B cell (primary cell): ENCODE data around the gene METTL9. TPM values are rescaled to one million over a fixed set of nuclear protein-coding genes. Genes with fewer than 3 reads are reported as not detected.

Experiments used
- ATAC-seq: fragments of 200-7000 bp; cut with Tn5 transposase; one replicate; pipeline ENCODE4 v1.10.0; 2021; ENCODE audit warnings: low read depth, mild to moderate bottlenecking, moderate number of reproducible peaks, moderate library complexity
- CTCF ChIA-PET: fragments of 350-600 bp; sonication (Branson Sonifier 250); formaldehyde crosslinking; loops from one replicate; lab custom pipeline; 2021; ENCODE audit warnings: antibody characterized with exemption, inconsistent platforms; lab: Charles Lee
- POLR2A ChIA-PET: fragments of 350-600 bp; sonication (Branson Sonifier 250); formaldehyde crosslinking; loops from one replicate; lab custom pipeline; 2021; ENCODE audit warnings: antibody characterized with exemption; lab: Charles Lee
- DNase-seq: peaks from one replicate; pipeline ENCODE4 v3.0.0; 2013
- H2AFZ ChIP-seq: 2 replicates; pipeline ENCODE4 v1.6.1; 2012; ENCODE audit warnings: mild to moderate bottlenecking, low read depth, low read length; ENCODE audit not compliant: insufficient read depth, poor library complexity, severe bottlenecking
- H3K27ac ChIP-seq, 2 donors: 1 replicate in 1 of 2; 2 replicates in 1 of 2; pipeline ENCODE4 v1.5.1; 2012 to 2013; ENCODE audit warnings: low read length in 2 of 2, mild to moderate bottlenecking in 2 of 2, moderate library complexity in 1 of 2
- H3K27me3 ChIP-seq, 4 experiments: fragments of 200-600 bp in 1 of 4; sonication (generic) in 1 of 4; replicated peaks in 1 of 4; 1 replicate in 2 of 4; 2 replicates in 2 of 4; pipeline versions ENCODE4 v1.6.1 to v1.7.0; 2013 to 2016; ENCODE audit warnings: low read length in 3 of 4, mild to moderate bottlenecking in 2 of 4, mixed read lengths in 1 of 4, moderate library complexity in 1 of 4; ENCODE audit not compliant: insufficient read depth in 4 of 4, control insufficient read depth in 3 of 4; ENCODE audit errors: control extremely low read depth in 1 of 4
- H3K36me3 ChIP-seq, 2 experiments: replicated peaks in 1 of 2; 1 replicate in 1 of 2; 2 replicates in 1 of 2; pipeline versions ENCODE4 v1.6.1 to v1.7.1; 2013; ENCODE audit warnings: low read length in 1 of 2; ENCODE audit not compliant: insufficient read depth in 2 of 2, control insufficient read depth in 1 of 2; ENCODE audit errors: control extremely low read depth in 1 of 2, extremely low read depth in 1 of 2
- H3K4me1 ChIP-seq, 2 donors: fragments of 200-600 bp in 1 of 2; sonication (generic) in 1 of 2; 1 replicate in 1 of 2; 2 replicates in 1 of 2; pipeline versions ENCODE4 v1.5.1 to v1.6.1; 2013 to 2017; ENCODE audit warnings: low read length in 2 of 2; ENCODE audit not compliant: control insufficient read depth in 2 of 2, insufficient read depth in 2 of 2
- H3K4me2 ChIP-seq: replicated peaks from 2 replicates; pipeline ENCODE3; 2012; ENCODE audit warnings: mild to moderate bottlenecking, low read depth, low read length; ENCODE audit not compliant: poor library complexity, severe bottlenecking
- H3K4me3 ChIP-seq, 5 experiments: fragments of 200-600 bp in 1 of 5; sonication (generic) in 1 of 5; 1 replicate in 3 of 5; 2 replicates in 2 of 5; pipeline versions ENCODE4 v1.5.1 to v1.7.0; 2011 to 2016; ENCODE audit warnings: low read length in 4 of 5, mild to moderate bottlenecking in 4 of 5, low read depth in 2 of 5, control low read depth in 1 of 5, moderate library complexity in 1 of 5; ENCODE audit not compliant: insufficient read depth in 1 of 5; ENCODE audit errors: control extremely low read depth in 1 of 5, extremely low read depth in 1 of 5
- H3K79me2 ChIP-seq: fragments of 200-600 bp; sonication (generic); one replicate; pipeline ENCODE4 v1.6.0; 2016; ENCODE audit warnings: low read length; ENCODE audit not compliant: control insufficient read depth, insufficient read depth
- H3K9ac ChIP-seq: fragments of 200-600 bp; sonication (generic); 2 replicates; pipeline ENCODE4 v1.6.1; 2017; ENCODE audit warnings: mild to moderate bottlenecking, low read length, moderate library complexity
- H3K9me3 ChIP-seq, 3 donors: one replicate each; pipeline versions ENCODE4 v1.6.1 to v1.7.1; 2013; ENCODE audit warnings: low read length in 2 of 3; ENCODE audit not compliant: control insufficient read depth in 2 of 3, insufficient read depth in 1 of 3; ENCODE audit errors: control extremely low read depth in 1 of 3
- H4K20me1 ChIP-seq: 2 replicates; pipeline ENCODE4 v1.6.0; 2012; ENCODE audit warnings: mild to moderate bottlenecking, low read length; ENCODE audit not compliant: insufficient read depth, control insufficient read depth, poor library complexity, severe bottlenecking
- H3K27ac Mint-ChIP-seq: one replicate; pipeline ENCODE4 v1.8.0; 2021; ENCODE audit warnings: mixed read lengths
- H3K27me3 Mint-ChIP-seq: one replicate; pipeline ENCODE4 v1.8.0; 2021; ENCODE audit warnings: mixed read lengths
- H3K4me1 Mint-ChIP-seq: one replicate; pipeline ENCODE4 v1.8.0; 2021; ENCODE audit warnings: mixed read lengths
- H3K4me3 Mint-ChIP-seq: one replicate; pipeline ENCODE4 v1.8.0; 2021; ENCODE audit warnings: mixed read lengths
- H3K9me3 Mint-ChIP-seq: one replicate; pipeline ENCODE4 v1.8.0; 2022; ENCODE audit warnings: mixed read lengths; ENCODE audit not compliant: insufficient read depth
- EZH2 ChIP-seq: IDR thresholded peaks from 2 replicates; pipeline ENCODE4 v1.6.1; 2012; ENCODE audit warnings: borderline replicate concordance, low read depth, mild to moderate bottlenecking, moderate library complexity, low read length; ENCODE audit not compliant: insufficient read depth, poor library complexity, severe bottlenecking
- WGBS: methylation state at CpG from one replicate; pipeline ENCODE4 v1.1.5; 2013; ENCODE audit warnings: missing lambda C conversion rate; ENCODE audit not compliant: insufficient coverage; 5-methylcytosine and 5-hydroxymethylcytosine counted together
- intact Hi-C: fragments of 100-400 bp; cut with micrococcal nuclease; formaldehyde crosslinking; loops from one replicate; pipeline ENCODE4 v1.10.0; 2022
- polyA plus RNA-seq: library from polyadenylated mRNA; depleted of rRNA; stranded (reverse); fragments of >200 nt; gene quantifications from 2 replicates; pipeline ENCODE4 v1.2.3, GENCODE V29; 2012
- total RNA-seq, 2 donors: library from RNA; stranded (reverse); fragments of 120-200 nt in 1 of 2; gene quantifications; 1 replicate in 1 of 2; 2 replicates in 1 of 2; pipeline versions ENCODE4 v1.2.3 to v1.2.4, GENCODE V29; 2013 to 2022
- TF ChIP-seq, protein P1 (sequence below): fragments of 200-600 bp; IDR thresholded peaks from one replicate; pipeline ENCODE4 v1.8.0; 2022; ENCODE audit warnings: antibody characterized with exemption, mild to moderate bottlenecking

The METTL9 gene
- total and polyA plus RNA-seq, 2 donors (not counting 1 experiment from before 2014, with no cell fraction given) = 34.0 to 57.7 TPM

DNA sequence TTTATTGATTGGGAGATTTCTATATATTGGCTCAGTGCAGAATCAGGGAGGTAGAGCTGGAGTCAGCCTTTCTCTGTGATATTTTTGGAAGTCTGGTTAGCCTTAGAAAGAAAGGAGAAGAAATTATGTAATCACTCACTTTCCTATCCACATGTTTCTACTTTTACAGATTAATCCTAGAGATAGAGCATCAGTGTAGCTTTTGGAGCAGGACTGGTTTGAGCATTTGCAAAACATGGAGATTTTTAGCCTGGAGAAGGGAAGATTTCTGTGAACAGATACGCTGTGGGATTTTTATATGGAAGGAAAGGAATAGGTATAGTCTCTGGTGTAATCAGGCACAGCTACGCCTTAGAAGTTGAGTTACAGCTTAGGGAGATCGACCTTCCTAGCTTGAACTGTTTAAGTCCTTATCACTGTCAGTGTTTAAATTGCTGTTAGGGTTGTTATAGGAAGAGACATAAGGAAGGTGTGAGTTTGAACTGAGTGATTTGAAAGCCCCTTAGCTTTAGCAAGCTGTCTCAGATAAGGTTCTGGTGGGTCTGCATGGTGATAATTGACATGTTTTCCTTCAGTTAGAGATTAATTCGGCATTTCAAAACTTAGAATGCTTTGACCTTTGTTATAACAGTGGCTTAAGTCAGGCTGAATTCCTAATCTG, 20.5 kb downstream of the METTL9 start:
- Histone ChIP-seq H3K9ac (no peak overlapping the region), H3K36me3 (peaks cover 0 to 14% of the 10 kb centered on the region in 2 experiments), H3K4me1 (peaks cover 9 to 11% of the 10 kb centered on the region in 2 donors), H3K4me3 (no peak overlapping the region), H3K27me3 (no peaks in the 10 kb centered on the region), H2AFZ (no peak overlapping the region), H3K27ac (no peak overlapping the region), H3K4me2 (no peak overlapping the region), H3K9me3 (no peaks in the 10 kb centered on the region), H3K79me2 (peaks cover 32% of the 10 kb centered on the region), H4K20me1 (peaks cover 20% of the 10 kb centered on the region)
- ATAC-seq (no peak), DNase-seq (no peak)
- H3K9me3 Mint-ChIP-seq = no peaks in the 10 kb centered on the region
- 93% methylated on average over 3 of the region's 4 CpGs for WGBS
- H3K27me3 Mint-ChIP-seq = no peaks in the 10 kb centered on the region
- TF ChIP-seq EZH2 = no peak
- no peak overlapping the region for H3K4me3 Mint-ChIP-seq
- H3K4me1 Mint-ChIP-seq = peaks cover 16% of the 10 kb centered on the region
- intact Hi-C loops = no loop called here
- no peak overlapping the region for H3K27ac Mint-ChIP-seq
- ChIA-PET POLR2A (no interaction called here), CTCF (interaction anchor here (1.1 kb wide), 1 partner anchor 14 kb away, joined by 3 read pairs; no protein-coding TSS in a partner anchor)

DNA sequence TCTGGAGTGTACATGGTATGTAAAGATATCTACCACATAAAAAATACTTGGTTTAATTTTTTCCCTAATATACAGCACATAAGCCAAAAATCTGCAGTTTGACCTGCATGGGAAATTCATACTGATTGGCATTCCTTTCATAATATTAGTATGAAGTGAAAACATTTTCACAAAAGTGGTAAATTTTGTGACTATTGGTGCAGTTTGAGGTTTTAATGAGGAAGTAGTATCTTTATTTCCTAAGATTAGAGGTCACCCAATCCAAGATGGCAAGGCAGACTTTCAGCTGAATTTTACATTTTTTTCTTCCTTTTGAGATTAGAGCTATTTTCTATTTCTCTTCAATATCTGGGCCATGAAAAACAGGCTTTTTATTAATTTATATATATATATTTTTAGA, 21.2 kb downstream of the METTL9 start:
- Histone ChIP-seq H3K36me3 (peaks cover 0 to 16% of the 10 kb centered on the region in 2 experiments), H3K4me1 (peaks cover 7 to 10% of the 10 kb centered on the region in 2 donors), H3K9me3 (no peaks in the 10 kb centered on the region), H3K4me2 (no peak overlapping the region), H2AFZ (no peak overlapping the region), H4K20me1 (peaks cover 13% of the 10 kb centered on the region), H3K4me3 (no peak overlapping the region), H3K9ac (no peak overlapping the region), H3K79me2 (peaks cover 25% of the 10 kb centered on the region), H3K27ac (no peak overlapping the region), H3K27me3 (no peaks in the 10 kb centered on the region)
- no peak overlapping the region for H3K4me3 Mint-ChIP-seq
- intact Hi-C loops = no loop called here
- POLR2A ChIA-PET = no interaction called here
- CTCF ChIA-PET = interaction anchor here (1.1 to 1.4 kb wide), 2 partner anchors 15 to 31 kb away, joined by 3 read pairs; no protein-coding TSS in a partner anchor
- no peaks in the 10 kb centered on the region for H3K9me3 Mint-ChIP-seq
- H3K4me1 Mint-ChIP-seq = peaks cover 13% of the 10 kb centered on the region
- no peak overlapping the region for H3K27ac Mint-ChIP-seq
- TF ChIP-seq, protein P1, sequence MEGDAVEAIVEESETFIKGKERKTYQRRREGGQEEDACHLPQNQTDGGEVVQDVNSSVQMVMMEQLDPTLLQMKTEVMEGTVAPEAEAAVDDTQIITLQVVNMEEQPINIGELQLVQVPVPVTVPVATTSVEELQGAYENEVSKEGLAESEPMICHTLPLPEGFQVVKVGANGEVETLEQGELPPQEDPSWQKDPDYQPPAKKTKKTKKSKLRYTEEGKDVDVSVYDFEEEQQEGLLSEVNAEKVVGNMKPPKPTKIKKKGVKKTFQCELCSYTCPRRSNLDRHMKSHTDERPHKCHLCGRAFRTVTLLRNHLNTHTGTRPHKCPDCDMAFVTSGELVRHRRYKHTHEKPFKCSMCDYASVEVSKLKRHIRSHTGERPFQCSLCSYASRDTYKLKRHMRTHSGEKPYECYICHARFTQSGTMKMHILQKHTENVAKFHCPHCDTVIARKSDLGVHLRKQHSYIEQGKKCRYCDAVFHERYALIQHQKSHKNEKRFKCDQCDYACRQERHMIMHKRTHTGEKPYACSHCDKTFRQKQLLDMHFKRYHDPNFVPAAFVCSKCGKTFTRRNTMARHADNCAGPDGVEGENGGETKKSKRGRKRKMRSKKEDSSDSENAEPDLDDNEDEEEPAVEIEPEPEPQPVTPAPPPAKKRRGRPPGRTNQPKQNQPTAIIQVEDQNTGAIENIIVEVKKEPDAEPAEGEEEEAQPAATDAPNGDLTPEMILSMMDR = no peak
- no peak for ATAC-seq
- H3K27me3 Mint-ChIP-seq = no peaks in the 10 kb centered on the region
- no peak for DNase-seq
